ENCODE results near the gene FAM151A. TPM values are rescaled to one million over a fixed set of nuclear protein-coding genes. Genes with fewer than 3 reads are reported as not detected.

Gene FAM151A
- total RNA-seq, 4 donors from 2014 or later, result 1.4 to 28.5 (median 7.1) TPM

- in situ Hi-C loops (cut with MboI; ENCODE audit: low pct_ligation_motif_present in 1 of 4, low pct_unique_long_range_greater_than_20kb in 1 of 4, low sequenced_read_pairs in 3 of 4) (no loop called here), intact Hi-C loops (cut with DNase I; ENCODE audit: low total_unique reads) (no loop called here)
- no peaks in the 10 kb centered on the region for H3K27me3 ChIP-seq
- H3K27ac ChIP-seq, result no peak overlapping the region
- no peaks in the 10 kb centered on the region for H3K9me3 ChIP-seq
- 85% methylated on average over 9 of the region's 9 CpGs; no CpG with 5 or more reads in 1 of the 2 donors for WGBS, 2 donors (ENCODE audit: low coverage in 1 of 2)
- peak; percentile 6 for DNase-seq
- peaks cover 0 to 8% (median 0%) of the 10 kb centered on the region in 4 donors for H3K36me3 ChIP-seq
- H3K4me1 ChIP-seq, result peaks cover 0 to 12% (median 5%) of the 10 kb centered on the region in 4 donors
- TF ChIP-seq POLR2A (IDR thresholded peaks at IDR 0.05) (no peak), POLR2AphosphoS5 (IDR thresholded peaks at IDR 0.05) (no peak), CTCF (IDR thresholded peaks at IDR 0.05) (no peak), EP300 (IDR thresholded peaks at IDR 0.05; ENCODE audit: low read depth) (no peak)
- H3K4me3 ChIP-seq, result no peak overlapping the region
Observed at GRCh38 chr1:54608566-54609230, 14.6 kb downstream of the FAM151A start.

GRCh38 chr1:54607821-54608565, 15.3 kb downstream of the FAM151A start:
- Histone ChIP-seq H3K36me3 (peaks cover 0 to 8% (median 0%) of the 10 kb centered on the region in 4 donors), H3K27me3 (no peaks in the 10 kb centered on the region), H3K4me1 (peaks cover 0 to 15% (median 7%) of the 10 kb centered on the region in 4 donors), H3K9me3 (no peaks in the 10 kb centered on the region), H3K4me3 (no peak overlapping the region), H3K27ac (no peak overlapping the region)
- in situ Hi-C loops (cut with MboI; ENCODE audit: low pct_ligation_motif_present in 1 of 4, low pct_unique_long_range_greater_than_20kb in 1 of 4, low sequenced_read_pairs in 3 of 4) (no loop called here), intact Hi-C loops (cut with DNase I; ENCODE audit: low total_unique reads) (no loop called here)
- TF ChIP-seq POLR2AphosphoS5 (IDR thresholded peaks at IDR 0.05), result no peak
- no peak for TF ChIP-seq CTCF (IDR thresholded peaks at IDR 0.05)
- TF ChIP-seq EP300 (IDR thresholded peaks at IDR 0.05; ENCODE audit: low read depth), result no peak
- no peak for TF ChIP-seq POLR2A (IDR thresholded peaks at IDR 0.05)
- no peak for DNase-seq
- 89 to 100% methylated on average over 1 to 18 of the region's 19 CpGs for WGBS, 2 donors (ENCODE audit: low coverage in 1 of 2)

GRCh38 chr1:54606990-54607325, 16.4 kb downstream of the FAM151A start:
- intact Hi-C loops (cut with DNase I; ENCODE audit: low total_unique reads), result no loop called here
- no peak overlapping the region for H3K4me3 ChIP-seq
- 90% methylated on average over 13 of the region's 13 CpGs; no CpG with 5 or more reads in 1 of the 2 donors for WGBS, 2 donors (ENCODE audit: low coverage in 1 of 2)
- no peak for DNase-seq
- H3K9me3 ChIP-seq, result no peaks in the 10 kb centered on the region
- TF ChIP-seq POLR2AphosphoS5 (IDR thresholded peaks at IDR 0.05), result no peak
- no peak for TF ChIP-seq EP300 (IDR thresholded peaks at IDR 0.05; ENCODE audit: low read depth)
- TF ChIP-seq CTCF (IDR thresholded peaks at IDR 0.05), result no peak
- no peak for TF ChIP-seq POLR2A (IDR thresholded peaks at IDR 0.05)
- no peak overlapping the region for H3K27ac ChIP-seq
- in situ Hi-C loops (cut with MboI; ENCODE audit: low pct_ligation_motif_present in 1 of 4, low pct_unique_long_range_greater_than_20kb in 1 of 4, low sequenced_read_pairs in 3 of 4), result no loop called here
- H3K27me3 ChIP-seq, result no peaks in the 10 kb centered on the region
- H3K4me1 ChIP-seq, result peaks cover 0 to 15% (median 7%) of the 10 kb centered on the region in 4 donors
- H3K36me3 ChIP-seq, result peaks cover 0 to 8% (median 0%) of the 10 kb centered on the region in 4 donors

- peak overlapping the region in 3 of 4 donors; percentile 17 to 53 (median 31) for H3K27ac ChIP-seq
- DNase-seq, result peak; percentile 72
- H3K4me3 ChIP-seq, result no peak overlapping the region
- peaks cover 0 to 8% (median 0%) of the 10 kb centered on the region in 4 donors for H3K36me3 ChIP-seq
- no peaks in the 10 kb centered on the region for H3K27me3 ChIP-seq
- peaks cover 0 to 15% (median 7%) of the 10 kb centered on the region in 4 donors for H3K4me1 ChIP-seq
- no peaks in the 10 kb centered on the region for H3K9me3 ChIP-seq
- TF ChIP-seq EP300 (IDR thresholded peaks at IDR 0.05; ENCODE audit: low read depth), result no peak
- no peak for TF ChIP-seq POLR2A (IDR thresholded peaks at IDR 0.05)
- TF ChIP-seq POLR2AphosphoS5 (IDR thresholded peaks at IDR 0.05), result no peak
- TF ChIP-seq CTCF (IDR thresholded peaks at IDR 0.05), result no peak
- intact Hi-C loops (cut with DNase I; ENCODE audit: low total_unique reads) (no loop called here), in situ Hi-C loops (cut with MboI; ENCODE audit: low pct_ligation_motif_present in 1 of 4, low pct_unique_long_range_greater_than_20kb in 1 of 4, low sequenced_read_pairs in 3 of 4) (no loop called here)
- WGBS, 2 donors (ENCODE audit: low coverage in 1 of 2), result 63 to 68% methylated on average over 5 to 9 of the region's 9 CpGs
Observed at GRCh38 chr1:54606096-54606989, 17.0 kb downstream of the FAM151A start.

All from transverse colon (tissue), 4 donors.